HG03469 (cell line): ENCODE measurements around the gene CEP112.

Experiments used
- ATAC-seq: cut with Tn5 transposase; IDR thresholded peaks from one replicate; pipeline ENCODE4 v1.9.1; 2021; ENCODE audit warnings: mild to moderate bottlenecking, moderate library complexity, moderate number of reproducible peaks; ENCODE audit not compliant: unreplicated experiment

Gene CEP112

GRCh38 chr17:65664266-65664665 lies 527.7 kb downstream of the CEP112 start:
- no peak for ATAC-seq

- ATAC-seq: no peak
Measured at GRCh38 chr17:65662196-65662595, 529.7 kb downstream of the CEP112 start.

DNA sequence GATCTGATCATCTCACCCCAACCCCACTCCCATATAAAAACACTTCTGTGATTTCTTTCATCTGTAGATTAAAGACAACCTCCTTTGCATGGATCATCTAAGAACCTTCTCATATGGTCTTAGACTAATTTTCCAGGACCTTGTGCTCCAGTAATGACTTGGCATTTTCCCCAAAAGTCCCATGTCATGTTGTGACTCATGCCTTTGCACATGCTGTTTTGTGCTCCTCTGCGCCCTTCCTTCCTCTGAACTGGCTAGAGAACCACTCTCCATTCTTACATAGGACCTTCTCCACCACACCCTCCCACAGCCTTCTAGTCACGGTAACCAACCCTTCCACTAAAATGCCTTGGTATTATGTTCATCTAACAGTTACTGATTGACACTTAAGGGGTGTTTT lies 531.0 kb downstream of the CEP112 start:
- ATAC-seq: no peak

- no peak for ATAC-seq
Measured at GRCh38 chr17:65660078-65660477, 531.9 kb downstream of the CEP112 start.

GRCh38 chr17:65659512-65659911 lies 532.4 kb downstream of the CEP112 start:
- no peak for ATAC-seq

- no peak for ATAC-seq
Measured at GRCh38 chr17:65657251-65657828, 534.6 kb downstream of the CEP112 start.

DNA sequence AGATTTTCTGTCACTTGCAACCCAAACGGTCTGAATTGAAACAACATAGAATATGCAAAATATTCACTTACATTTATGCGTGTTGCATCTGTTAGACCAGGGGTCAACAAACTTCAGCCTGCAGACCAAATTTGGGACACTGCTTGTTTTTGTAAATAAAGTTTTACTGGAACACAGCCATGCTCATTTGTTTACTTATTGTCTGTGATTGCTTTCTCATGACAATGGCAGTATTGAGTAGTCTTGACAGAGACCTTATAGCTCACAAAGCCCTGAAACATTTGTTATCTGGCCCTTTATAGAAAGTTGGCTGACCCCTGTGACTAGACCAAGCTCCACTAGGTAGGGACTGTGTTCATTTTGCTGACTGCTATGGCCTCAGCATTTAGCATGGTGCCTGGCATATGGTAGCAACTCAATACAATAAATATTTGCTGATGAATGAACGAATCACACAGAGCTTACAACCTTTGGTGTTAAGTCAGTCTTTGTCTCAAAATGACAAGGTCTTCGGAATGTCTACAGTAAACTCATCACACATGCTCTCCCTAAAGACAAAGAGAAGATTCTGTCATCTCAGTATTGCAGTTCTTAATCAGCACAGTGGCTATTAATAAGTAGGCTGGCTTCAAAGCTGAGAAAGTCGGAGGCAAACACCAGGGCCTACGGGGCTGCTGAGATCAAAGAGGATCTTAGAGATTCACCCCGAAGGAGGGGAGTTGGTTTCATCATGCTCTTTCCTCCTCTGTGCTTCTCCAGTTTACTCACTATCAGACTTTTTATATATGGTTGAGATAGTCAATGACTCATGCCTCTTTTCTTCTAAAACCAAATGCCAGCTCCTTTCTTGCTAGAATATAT lies 535.3 kb downstream of the CEP112 start:
- peak; percentile 55 for ATAC-seq

- ATAC-seq: no peak
Measured at GRCh38 chr17:65655706-65656105, 536.2 kb downstream of the CEP112 start.

DNA sequence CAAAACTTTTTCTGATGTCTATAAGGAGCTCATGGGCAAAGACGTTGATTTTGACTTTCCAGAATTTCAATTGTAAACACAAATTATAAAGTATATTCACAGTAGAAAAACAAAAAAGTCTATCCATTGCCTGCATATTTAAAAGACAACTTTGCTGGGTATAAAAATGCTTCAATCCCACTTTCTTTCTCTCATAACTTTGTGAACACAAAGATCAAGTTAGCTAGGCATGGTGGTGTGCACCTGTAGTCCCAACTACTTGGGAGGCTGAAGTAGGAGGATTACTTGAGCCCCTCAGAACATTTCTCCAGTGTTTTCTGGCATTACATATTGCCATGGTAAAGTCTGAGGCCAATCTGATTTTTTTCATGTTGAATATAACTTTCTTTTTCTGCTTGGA lies 547.4 kb downstream of the CEP112 start:
- ATAC-seq: no peak

- ATAC-seq: no peak
Measured at GRCh38 chr17:65638221-65638975, 553.5 kb downstream of the CEP112 start.

DNA sequence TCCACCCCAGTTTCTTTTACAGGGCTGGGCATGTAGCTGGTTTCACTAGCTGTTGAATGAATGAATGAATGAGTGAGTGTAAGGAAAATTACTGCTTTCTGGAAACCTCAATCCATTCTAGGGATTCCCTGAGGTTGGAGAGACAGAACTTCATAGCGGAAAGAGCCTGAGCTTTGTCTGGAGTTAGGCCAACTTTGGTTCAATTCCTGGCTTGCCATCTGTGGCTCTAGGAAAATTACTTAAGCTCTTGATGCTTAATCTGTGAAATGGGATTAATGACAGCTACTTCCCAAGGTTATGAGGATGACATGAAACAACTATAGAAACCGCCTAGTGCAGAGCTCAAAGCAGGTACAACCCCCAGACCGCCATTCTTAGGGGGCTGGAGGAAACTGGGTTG lies 554.1 kb downstream of the CEP112 start:
- no peak for ATAC-seq

DNA sequence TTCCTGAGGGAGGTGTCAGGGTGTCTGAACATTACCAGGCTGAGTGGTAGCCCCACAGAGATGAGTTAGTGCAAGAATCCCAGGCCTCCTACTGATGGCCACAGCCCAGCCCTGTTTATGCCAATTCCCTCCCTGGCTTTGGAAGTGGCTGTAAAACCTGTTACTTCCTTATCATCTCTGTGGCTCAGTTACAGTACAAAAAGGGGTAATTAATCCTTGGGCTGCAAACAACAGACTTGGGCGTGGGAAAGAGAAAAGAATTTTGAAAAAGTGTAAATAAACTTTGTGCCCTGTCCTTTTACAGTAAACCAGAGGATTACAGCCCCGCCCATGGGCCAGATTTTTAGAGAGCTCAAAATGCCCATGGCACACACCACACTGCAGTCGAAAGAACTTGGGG lies 557.4 kb downstream of the CEP112 start:
- no peak for ATAC-seq

DNA sequence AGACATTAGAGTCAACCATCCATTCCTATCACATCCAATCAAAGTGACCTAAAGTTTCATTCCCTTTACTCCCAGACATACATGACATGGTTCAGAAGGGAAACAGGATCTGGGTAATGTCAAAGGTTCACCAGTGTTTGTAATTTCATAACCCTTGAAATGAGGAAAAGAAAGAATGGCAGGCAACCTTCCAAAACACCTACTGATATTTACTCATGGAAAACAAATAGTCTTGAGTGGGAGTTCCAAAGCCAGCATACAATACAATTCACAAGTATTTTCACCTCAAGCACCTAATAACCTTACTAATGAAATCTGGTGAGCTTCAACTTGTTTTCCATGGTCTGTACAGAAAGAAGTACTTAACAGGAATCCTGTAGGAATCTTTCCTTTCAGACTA lies 557.9 kb downstream of the CEP112 start:
- no peak for ATAC-seq

- ATAC-seq: no peak
Measured at GRCh38 chr17:65633146-65633881, 558.6 kb downstream of the CEP112 start.

GRCh38 chr17:65630502-65630901 lies 561.4 kb downstream of the CEP112 start:
- ATAC-seq: no peak

- ATAC-seq: no peak
Measured at GRCh38 chr17:65629234-65629690, 562.7 kb downstream of the CEP112 start.

DNA sequence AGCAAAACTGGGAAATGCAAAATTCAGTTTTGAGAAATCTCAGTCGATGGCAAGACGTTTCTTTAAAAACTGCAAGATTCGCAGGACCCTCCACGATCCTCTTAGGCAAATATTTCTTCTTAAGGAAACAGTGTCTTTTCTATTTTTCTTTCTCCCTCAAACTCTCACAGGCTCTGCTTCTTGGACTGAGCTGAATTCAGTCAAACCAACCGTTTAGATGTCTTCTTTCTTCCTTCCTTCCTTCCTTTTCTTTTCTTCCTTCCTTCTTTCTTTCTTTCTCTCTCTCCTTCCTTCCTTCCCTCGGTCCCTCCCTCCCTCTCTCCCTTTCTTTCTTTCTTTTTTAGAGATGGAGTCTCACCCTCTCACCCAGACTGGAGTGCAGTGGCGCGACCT lies 563.3 kb downstream of the CEP112 start:
- ATAC-seq: no peak

GRCh38 chr17:65627891-65628643 lies 563.9 kb downstream of the CEP112 start:
- no peak for ATAC-seq

DNA sequence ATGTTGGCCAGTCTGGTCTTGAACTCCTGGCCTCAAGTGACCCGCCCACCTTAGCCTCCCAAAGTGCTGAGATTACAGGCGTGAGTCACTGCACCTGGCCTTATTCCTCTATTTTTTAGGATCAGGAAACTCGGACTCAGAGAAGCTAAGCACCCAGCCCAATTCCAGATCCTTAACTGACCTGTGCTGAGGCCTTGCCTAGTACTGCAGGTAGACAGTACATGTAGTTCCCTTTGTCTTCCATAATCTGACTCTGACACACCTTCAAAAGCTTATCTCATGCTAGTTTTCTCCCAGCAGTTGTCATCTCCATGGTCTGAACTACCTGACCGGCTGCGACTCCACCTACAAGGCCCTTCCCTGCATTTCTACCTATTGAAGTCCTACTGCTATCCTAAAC lies 564.8 kb downstream of the CEP112 start:
- no peak for ATAC-seq

DNA sequence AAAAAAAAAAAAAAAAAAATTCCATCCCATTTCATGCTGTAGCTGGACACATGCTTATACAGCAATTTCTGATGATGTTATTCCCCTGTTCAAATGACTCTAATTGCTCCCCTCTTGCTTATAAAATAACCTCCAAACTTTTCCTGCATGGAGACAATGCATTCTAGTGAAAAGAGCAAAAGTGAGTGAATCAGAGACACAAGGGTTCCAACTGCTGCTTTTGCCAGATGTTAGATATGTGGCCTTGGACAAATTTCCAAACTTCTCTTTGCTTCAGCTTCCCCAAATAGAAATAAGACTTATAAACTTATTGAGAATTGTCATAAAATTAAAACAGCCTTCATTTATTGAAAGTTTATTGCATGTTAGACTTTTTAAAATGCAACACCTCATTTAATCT lies 565.5 kb downstream of the CEP112 start:
- ATAC-seq: no peak
